IMR-90 (cell line): Measurements from ENCODE around the gene TUBD1. TPM values are rescaled to one million over a fixed set of nuclear protein-coding genes. Genes with fewer than 3 reads are reported as not detected.

Experiments
- ATAC-seq: fragments of 200-7000 bp; cut with Tn5 transposase; 2 replicates; pipeline ENCODE4 v1.9.1; 2020; ENCODE audit warnings: low read depth, mild to moderate bottlenecking, moderate library complexity
- BruUV-seq: library from RNA; stranded (reverse); fragments of 400-500 nt; replicated peaks from 2 replicates; lab custom pipeline; 2021; lab: Mats Ljungman, UMichigan
- CTCF ChIA-PET: fragments of 300-600 bp; formaldehyde crosslinking; extraction: SDS; loops from one replicate; lab custom pipeline; 2021; ENCODE audit warnings: antibody characterized with exemption; lab: Yijun Ruan, JAX
- POLR2A ChIA-PET: fragments of 300-600 bp; sonication (Branson Sonifier 250); formaldehyde crosslinking; loops from one replicate; lab custom pipeline; 2022; ENCODE audit warnings: antibody characterized with exemption; ENCODE audit not compliant: unreplicated experiment; lab: Charles Lee
- DNase-seq: peaks from one replicate; pipeline ENCODE4 v3.0.0; 2013
- H2AFZ ChIP-seq: replicated peaks from 2 replicates; pipeline ENCODE3; 2013; ENCODE audit warnings: low read length, mild to moderate bottlenecking; ENCODE audit not compliant: poor library complexity
- H2AK5ac ChIP-seq: 2 replicates; pipeline ENCODE4 v1.6.1; 2013; ENCODE audit warnings: low read depth, low read length, inconsistent platforms
- H2AK9ac ChIP-seq: replicated peaks from 2 replicates; pipeline ENCODE3; 2013; ENCODE audit warnings: mild to moderate bottlenecking, low read depth, low read length, moderate library complexity; ENCODE audit not compliant: poor library complexity
- H2BK120ac ChIP-seq: 2 replicates; pipeline ENCODE4 v1.6.1; 2013; ENCODE audit warnings: low read depth, low read length, inconsistent platforms
- H2BK15ac ChIP-seq: 3 replicates; pipeline ENCODE4 v1.6.1; 2013; ENCODE audit warnings: low read depth, low read length, inconsistent platforms
- H2BK20ac ChIP-seq: 2 replicates; pipeline ENCODE4 v1.6.1; 2013; ENCODE audit warnings: low read depth, mild to moderate bottlenecking, inconsistent platforms, low read length, moderate library complexity
- H2BK5ac ChIP-seq: 2 replicates; pipeline ENCODE4 v1.6.1; 2013; ENCODE audit warnings: mild to moderate bottlenecking, low read depth, low read length, inconsistent platforms; ENCODE audit not compliant: poor library complexity, severe bottlenecking
- H3K14ac ChIP-seq: replicated peaks from 2 replicates; pipeline ENCODE4 v1.6.1; 2013; ENCODE audit warnings: low read depth, low read length, inconsistent platforms
- H3K18ac ChIP-seq: 2 replicates; pipeline ENCODE4 v1.6.1; 2013; ENCODE audit warnings: low read depth, low read length, control low read depth
- H3K23ac ChIP-seq: 2 replicates; pipeline ENCODE4 v1.6.1; 2013; ENCODE audit warnings: low read depth, low read length, inconsistent platforms
- H3K27ac ChIP-seq: 2 replicates; pipeline ENCODE4 v1.5.1; 2013; ENCODE audit warnings: mild to moderate bottlenecking, control low read depth, low read length; ENCODE audit not compliant: insufficient read depth
- H3K27me3 ChIP-seq: 2 replicates; pipeline ENCODE4 v1.6.1; 2013; ENCODE audit warnings: low read length; ENCODE audit not compliant: control insufficient read depth, insufficient read depth
- H3K36me3 ChIP-seq: 2 replicates; pipeline ENCODE4 v1.6.1; 2013; ENCODE audit warnings: low read length, mixed read lengths; ENCODE audit not compliant: control insufficient read depth, insufficient read depth
- H3K4ac ChIP-seq: 2 replicates; pipeline ENCODE4 v1.6.1; 2013; ENCODE audit warnings: low read depth, low read length, inconsistent platforms
- H3K4me1 ChIP-seq: 2 replicates; pipeline ENCODE4 v1.6.1; 2013; ENCODE audit warnings: low read length, mixed read lengths; ENCODE audit not compliant: control insufficient read depth, insufficient read depth
- H3K4me2 ChIP-seq: 2 replicates; pipeline ENCODE4 v1.6.1; 2013; ENCODE audit warnings: low read depth, mild to moderate bottlenecking, control low read depth, low read length, moderate library complexity
- H3K4me3 ChIP-seq: 2 replicates; pipeline ENCODE4 v1.5.1; 2013; ENCODE audit warnings: low read depth, mild to moderate bottlenecking, control low read depth, low read length, moderate library complexity; ENCODE audit not compliant: insufficient read depth
- H3K56ac ChIP-seq: 2 replicates; pipeline ENCODE4 v1.6.1; 2013; ENCODE audit warnings: low read length, inconsistent platforms; ENCODE audit not compliant: insufficient read depth; ENCODE audit errors: extremely low read depth
- H3K79me1 ChIP-seq, 2 experiments: 2 replicates each; pipeline ENCODE4 v1.6.1; 2013; ENCODE audit warnings: low read length in 2 of 2, inconsistent platforms in 1 of 2, low read depth in 1 of 2
- H3K9ac ChIP-seq: 2 replicates; pipeline ENCODE4 v1.6.1; 2013; ENCODE audit warnings: low read depth, low read length, control low read depth
- H3K9me1 ChIP-seq: 2 replicates; pipeline ENCODE4 v1.6.1; 2013; ENCODE audit warnings: low read length, inconsistent platforms; ENCODE audit not compliant: insufficient read depth
- H3K9me3 ChIP-seq: 2 replicates; pipeline ENCODE4 v1.6.1; 2013; ENCODE audit warnings: low read length; ENCODE audit not compliant: control insufficient read depth, insufficient read depth
- H4K20me1 ChIP-seq: 2 replicates; pipeline ENCODE4 v1.6.1; 2013; ENCODE audit warnings: low read length, inconsistent platforms; ENCODE audit not compliant: insufficient read depth
- H4K5ac ChIP-seq: 2 replicates; pipeline ENCODE4 v1.6.1; 2013; ENCODE audit warnings: mild to moderate bottlenecking, low read depth, low read length, control low read depth
- H4K8ac ChIP-seq, 2 experiments: 2 replicates each; pipeline ENCODE4 v1.6.1; 2013; ENCODE audit warnings: low read depth in 2 of 2, low read length in 2 of 2, control low read depth in 1 of 2, inconsistent platforms in 1 of 2
- H4K91ac ChIP-seq: 2 replicates; pipeline ENCODE4 v1.6.1; 2013; ENCODE audit warnings: low read depth, low read length, inconsistent platforms; ENCODE audit not compliant: insufficient read depth
- RAD21 ChIP-seq: IDR thresholded peaks from 2 replicates; pipeline ENCODE4 v1.6.1; 2012; ENCODE audit warnings: low read length, improper control_type of control experiment
- RCOR1 ChIP-seq: IDR thresholded peaks from 2 replicates; pipeline ENCODE4 v1.6.1; 2012; ENCODE audit warnings: mild to moderate bottlenecking, low read length, improper control_type of control experiment; ENCODE audit not compliant: insufficient replicate concordance
- SMC3 ChIP-seq: fragments of 150-350 bp; IDR thresholded peaks from 2 replicates; pipeline ENCODE4 v1.6.1; 2016; ENCODE audit warnings: low read depth, mild to moderate bottlenecking, antibody characterized with exemption, low read length, moderate library complexity
- WGBS, 2 experiments: methylation state at CpG; one replicate each; pipeline versions ENCODE4 v1.1.5 to v1.1.7; 2013; ENCODE audit warnings: missing lambda C conversion rate in 2 of 2; ENCODE audit not compliant: insufficient read length in 1 of 2; ENCODE audit errors: extremely low coverage in 2 of 2; 5-methylcytosine and 5-hydroxymethylcytosine counted together
- dilution Hi-C: fragments of 300-500 bp; cut with HindIII; formaldehyde crosslinking; loops from one replicate; pipeline ENCODE4 v1.14.3; 2018; ENCODE audit warnings: low sequenced_read_pairs; ENCODE audit not compliant: unreplicated experiment
- in situ Hi-C: fragments of 300-500 bp; cut with MboI; formaldehyde crosslinking; loops from 3 replicates; pipeline ENCODE4 v1.14.3; 2019; ENCODE audit warnings: low sequenced_read_pairs, inconsistent platforms, mixed read lengths
- intact Hi-C: fragments of 100-400 bp; cut with micrococcal nuclease; formaldehyde crosslinking; loops from 2 replicates; pipeline ENCODE4 v1.10.0; 2022
- polyA plus RNA-seq, 3 experiments: library from polyadenylated mRNA; depleted of rRNA; stranded (reverse); fragments of >200 nt; gene quantifications; 2 replicates each; pipeline ENCODE4 v1.2.3, GENCODE V29; 2012; ENCODE audit warnings: low replicate concordance in 1 of 3
- total RNA-seq: library from RNA; depleted of rRNA; stranded (reverse); fragments of >200 nt; gene quantifications from 2 replicates; pipeline ENCODE4 v1.2.3, GENCODE V29; 2012
- TF ChIP-seq, protein P1 (sequence below): conservative IDR thresholded peaks from 2 replicates; pipeline ENCODE4 v1.5.1; 2012; ENCODE audit warnings: mild to moderate bottlenecking, low read depth, low read length, improper control_type of control experiment

The TUBD1 gene
- total and polyA plus RNA-seq, 2 of the 4 experiments (the other 2 are of a cell fraction): 2.2 to 4.7 TPM

DNA sequence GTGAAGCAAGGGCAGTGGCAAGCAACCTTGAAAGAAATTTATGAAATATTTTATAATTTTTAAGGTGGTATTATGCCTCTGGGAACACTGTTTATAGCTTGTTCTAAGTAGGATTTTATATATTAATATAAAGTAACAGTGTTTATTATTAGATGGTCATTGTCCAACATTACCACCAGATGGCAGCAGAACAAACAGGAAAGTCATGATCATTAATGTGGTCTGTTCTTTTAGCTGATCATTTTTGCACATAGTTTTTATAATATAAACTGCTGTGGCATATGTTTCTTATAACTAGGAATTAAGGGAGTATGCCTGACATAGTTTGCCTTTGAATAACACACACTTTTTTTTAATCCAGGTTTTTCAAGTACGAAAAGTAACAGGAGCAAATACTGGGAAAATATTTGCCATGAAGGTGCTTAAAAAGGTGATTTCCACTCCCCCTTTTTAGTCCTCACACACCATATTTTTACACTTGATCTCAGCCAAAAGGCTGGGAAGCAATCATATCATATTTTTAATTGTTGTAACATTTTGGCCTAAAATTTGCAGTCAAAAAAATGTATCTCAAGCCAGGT lies 21.6 kb upstream of the TUBD1 start:
- Histone ChIP-seq H3K27ac (no peak overlapping the region), H3K14ac (no peak overlapping the region), H2BK120ac (no peak overlapping the region), H3K23ac (no peak overlapping the region), H4K8ac (no peak overlapping the region), H2AK9ac (no peak overlapping the region), H3K4ac (no peak overlapping the region), H4K91ac (no peak overlapping the region), H3K9me1 (no peaks in the 10 kb centered on the region), H3K18ac (no peak overlapping the region), H3K56ac (no peak overlapping the region), H3K4me3 (no peak overlapping the region), H3K4me1 (no peaks in the 10 kb centered on the region), H3K27me3 (no peaks in the 10 kb centered on the region), H4K20me1 (no peaks in the 10 kb centered on the region), H3K79me1 (peaks cover 6 to 19% of the 10 kb centered on the region in 2 experiments; a peak in 3 of 4 replicates), H2AFZ (no peak overlapping the region), H3K9ac (no peak overlapping the region), H2BK15ac (no peak overlapping the region), H3K4me2 (no peak overlapping the region), H3K9me3 (no peaks in the 10 kb centered on the region), H4K5ac (no peak overlapping the region), H3K36me3 (peaks cover 29% of the 10 kb centered on the region), H2BK20ac (no peak overlapping the region), H2AK5ac (no peak overlapping the region), H2BK5ac (no peak overlapping the region)
- dilution Hi-C loops: no loop called here
- no TSS peak for BruUV-seq
- peak; percentile 66 for TF ChIP-seq SMC3
- TF ChIP-seq, protein P1, sequence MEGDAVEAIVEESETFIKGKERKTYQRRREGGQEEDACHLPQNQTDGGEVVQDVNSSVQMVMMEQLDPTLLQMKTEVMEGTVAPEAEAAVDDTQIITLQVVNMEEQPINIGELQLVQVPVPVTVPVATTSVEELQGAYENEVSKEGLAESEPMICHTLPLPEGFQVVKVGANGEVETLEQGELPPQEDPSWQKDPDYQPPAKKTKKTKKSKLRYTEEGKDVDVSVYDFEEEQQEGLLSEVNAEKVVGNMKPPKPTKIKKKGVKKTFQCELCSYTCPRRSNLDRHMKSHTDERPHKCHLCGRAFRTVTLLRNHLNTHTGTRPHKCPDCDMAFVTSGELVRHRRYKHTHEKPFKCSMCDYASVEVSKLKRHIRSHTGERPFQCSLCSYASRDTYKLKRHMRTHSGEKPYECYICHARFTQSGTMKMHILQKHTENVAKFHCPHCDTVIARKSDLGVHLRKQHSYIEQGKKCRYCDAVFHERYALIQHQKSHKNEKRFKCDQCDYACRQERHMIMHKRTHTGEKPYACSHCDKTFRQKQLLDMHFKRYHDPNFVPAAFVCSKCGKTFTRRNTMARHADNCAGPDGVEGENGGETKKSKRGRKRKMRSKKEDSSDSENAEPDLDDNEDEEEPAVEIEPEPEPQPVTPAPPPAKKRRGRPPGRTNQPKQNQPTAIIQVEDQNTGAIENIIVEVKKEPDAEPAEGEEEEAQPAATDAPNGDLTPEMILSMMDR: peak; percentile 64
- TF ChIP-seq RCOR1: no peak
- peak; percentile 55 for TF ChIP-seq RAD21
- ChIA-PET POLR2A (no interaction called here), CTCF (interaction anchor here (0.6 to 1.3 kb wide), 7 partner anchors 22 to 215 kb away, joined by 3 to 14 read pairs (median 4); no protein-coding TSS in a partner anchor)
- peak; percentile 60 for DNase-seq
- in situ Hi-C loops: loop anchor here (10.0 kb wide), 1 partner anchor 120 kb away; no protein-coding TSS in a partner anchor
- intact Hi-C loops: loop anchor here (10.0 kb wide), 1 partner anchor 120 kb away; no protein-coding TSS in a partner anchor
- WGBS, 2 experiments: no CpG with 5 or more reads among the region's 1 CpG
- ATAC-seq: peak; percentile 81
